SKM-1 (cell line): ENCODE measurements around the gene CCDC175.
A peak's percentile ranks its signal among the peaks of the same experiment; 100 is the strongest.

ENCODE experiments used
- DNase-seq: peaks from one replicate; lab custom pipeline; 2025; ENCODE audit not compliant: unreplicated experiment; lab: John Stamatoyannopoulos, UW

The CCDC175 gene

DNA sequence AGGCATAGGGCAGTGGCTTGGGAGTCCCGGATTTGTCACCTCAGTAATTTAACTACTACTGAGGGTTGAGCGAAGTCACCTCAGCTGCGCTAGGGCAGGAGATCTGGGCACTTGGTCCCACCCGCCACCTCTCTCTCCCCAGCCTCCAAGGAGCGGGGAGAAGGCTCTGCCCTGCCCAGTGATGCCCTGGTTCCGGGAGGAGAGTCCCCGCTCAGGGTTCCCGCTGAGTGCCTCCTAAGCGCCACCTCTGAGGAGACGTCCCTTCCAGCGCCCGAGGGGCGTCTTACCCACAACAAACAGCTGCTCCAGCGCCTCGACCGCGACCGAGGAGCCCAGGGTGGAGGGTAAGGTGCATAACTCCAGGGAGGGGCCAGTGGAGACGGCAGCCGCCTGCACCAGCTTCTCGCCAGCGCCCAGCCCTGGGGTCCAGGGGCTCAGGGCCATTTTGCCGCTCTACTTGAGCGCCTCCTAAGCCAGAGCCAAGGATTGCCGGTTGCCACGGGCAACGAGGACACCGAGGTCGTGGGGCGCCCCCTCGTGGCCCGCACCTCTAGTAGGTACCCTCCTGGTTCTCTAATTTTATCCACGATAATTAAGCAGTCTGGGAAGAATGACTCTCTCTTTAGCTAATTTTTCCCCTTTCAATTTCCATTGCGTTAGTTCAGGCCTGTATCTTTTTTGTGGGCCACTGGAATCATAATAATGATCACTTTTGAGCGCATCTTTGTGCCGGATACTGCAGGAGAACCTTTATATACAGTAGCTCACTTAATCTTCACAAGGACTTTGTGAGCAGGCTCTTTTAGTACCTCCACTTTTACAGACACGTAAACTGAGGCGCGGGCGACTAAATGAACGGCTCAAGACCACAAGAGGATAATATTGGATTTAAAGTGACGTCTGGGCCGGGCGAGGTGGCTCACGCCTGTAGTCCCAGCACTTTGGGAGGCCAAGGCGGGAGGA, at the start of gene CCDC175:
Gene CCDC175, minus strand, starts transcription at position 481 of the 963 bp plus-strand sequence. Its CDS starts 37 bp downstream, at position 444.
- DNase-seq = peak; percentile 3

DNA sequence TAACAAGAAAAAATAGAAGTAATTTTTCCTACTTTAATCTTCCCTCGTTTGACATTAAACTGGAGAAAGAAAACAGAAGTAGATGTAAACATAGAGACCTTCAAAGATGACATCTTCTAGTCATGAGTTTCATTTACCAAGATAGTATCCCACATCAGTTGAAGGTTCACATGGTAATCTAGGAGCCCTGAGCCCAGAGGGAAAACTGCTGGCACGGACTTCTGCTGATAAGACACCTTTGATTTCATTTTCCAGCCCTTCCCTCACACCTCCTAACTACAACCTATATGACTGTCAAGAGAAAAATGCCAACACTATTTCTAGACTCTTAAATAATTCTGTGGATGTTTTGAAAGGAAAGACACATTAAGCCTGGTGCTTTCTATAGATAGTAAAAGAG, 46.0 kb upstream of the CCDC175 start:
- DNase-seq = no peak

DNA sequence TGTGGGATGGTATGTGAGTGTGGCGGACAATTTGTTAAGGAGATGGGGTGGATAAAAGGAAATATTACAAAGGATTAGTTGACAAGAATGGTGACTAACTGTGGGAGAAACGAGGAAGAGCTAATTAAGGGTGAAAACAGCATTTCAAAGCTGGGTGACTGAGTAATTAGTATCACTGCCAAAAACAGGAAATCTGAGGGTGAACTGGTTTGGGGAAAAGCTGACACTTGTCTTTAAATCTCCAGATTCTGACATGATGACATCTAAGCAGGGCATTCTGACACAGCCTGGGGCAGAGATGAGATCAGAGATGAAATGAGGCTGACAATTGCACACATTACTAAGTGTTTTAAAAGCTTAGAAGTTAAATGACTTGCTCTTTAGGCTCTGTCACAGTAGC, 42.4 kb upstream of the CCDC175 start:
- no peak for DNase-seq

DNA sequence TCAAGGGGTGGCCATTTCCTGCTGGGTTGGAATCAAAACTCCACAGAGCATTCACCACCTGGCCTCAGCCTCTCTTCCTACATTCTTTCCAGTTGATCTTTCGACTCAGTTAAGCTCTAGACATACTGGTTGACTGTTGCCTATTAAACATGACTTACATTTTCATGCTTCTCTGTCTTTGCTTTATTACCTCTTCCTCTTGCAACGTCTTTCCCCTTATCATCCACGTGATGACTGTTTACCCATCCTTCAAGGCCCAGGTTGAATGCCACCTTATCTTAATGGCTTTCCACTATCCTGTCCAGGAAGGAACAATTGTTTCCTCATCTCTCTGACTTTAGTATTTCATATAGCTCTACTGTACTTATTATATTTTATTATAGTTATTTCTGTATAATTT, 24.4 kb upstream of the CCDC175 start:
- DNase-seq = no peak

DNA sequence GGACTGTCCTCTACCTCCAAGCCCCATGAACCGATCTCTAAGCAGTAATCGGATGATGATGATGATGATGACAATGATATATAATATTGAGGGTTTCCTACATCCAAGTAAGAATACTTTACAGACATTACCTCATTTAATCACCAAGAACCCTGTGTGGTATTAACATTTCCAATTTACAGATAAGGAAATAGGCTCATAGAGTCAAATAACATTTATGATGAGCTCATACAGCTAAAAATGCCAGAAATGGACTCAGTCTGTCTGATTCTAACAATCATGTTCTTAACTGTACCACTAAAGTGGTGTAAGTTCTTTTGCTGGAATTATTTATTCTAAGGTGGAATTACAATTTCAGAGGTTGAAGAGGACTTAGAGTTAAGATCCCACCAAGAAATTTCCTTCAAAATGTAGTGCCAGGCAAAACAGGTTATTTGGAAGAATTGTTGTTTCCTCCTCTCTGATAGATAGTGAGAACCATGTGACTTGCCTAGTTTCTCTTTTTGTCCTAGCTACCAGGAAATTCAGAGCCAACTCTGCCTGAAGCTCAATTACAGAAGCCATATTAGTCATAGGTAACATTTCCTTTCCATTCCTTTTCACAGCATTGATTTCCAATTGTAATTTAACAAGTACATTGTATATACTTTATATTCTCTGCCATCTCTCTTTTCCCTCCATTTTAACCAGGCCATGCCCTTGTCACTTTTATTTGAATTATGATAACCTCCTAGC, 23.8 kb upstream of the CCDC175 start:
- DNase-seq = no peak

DNA sequence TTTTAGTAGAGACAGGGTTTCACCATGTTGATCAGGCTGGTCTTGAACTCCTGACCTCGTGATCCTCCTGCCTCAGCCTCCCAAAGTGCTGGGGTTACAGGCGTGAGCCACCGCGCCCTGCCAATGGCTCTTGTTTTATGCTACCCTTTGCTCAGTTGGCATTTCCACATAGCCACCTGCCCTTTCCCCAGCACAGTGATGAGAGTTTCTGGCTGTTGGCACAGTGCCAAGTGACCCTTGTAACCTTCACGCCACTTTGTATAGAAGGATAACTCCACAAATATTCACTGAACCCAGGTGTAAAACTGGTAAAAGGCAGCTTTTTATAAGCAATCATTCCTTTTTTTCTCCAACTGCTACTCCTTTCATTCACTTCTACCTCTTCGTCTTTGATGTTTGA, 18.5 kb upstream of the CCDC175 start:
- DNase-seq = no peak

DNA sequence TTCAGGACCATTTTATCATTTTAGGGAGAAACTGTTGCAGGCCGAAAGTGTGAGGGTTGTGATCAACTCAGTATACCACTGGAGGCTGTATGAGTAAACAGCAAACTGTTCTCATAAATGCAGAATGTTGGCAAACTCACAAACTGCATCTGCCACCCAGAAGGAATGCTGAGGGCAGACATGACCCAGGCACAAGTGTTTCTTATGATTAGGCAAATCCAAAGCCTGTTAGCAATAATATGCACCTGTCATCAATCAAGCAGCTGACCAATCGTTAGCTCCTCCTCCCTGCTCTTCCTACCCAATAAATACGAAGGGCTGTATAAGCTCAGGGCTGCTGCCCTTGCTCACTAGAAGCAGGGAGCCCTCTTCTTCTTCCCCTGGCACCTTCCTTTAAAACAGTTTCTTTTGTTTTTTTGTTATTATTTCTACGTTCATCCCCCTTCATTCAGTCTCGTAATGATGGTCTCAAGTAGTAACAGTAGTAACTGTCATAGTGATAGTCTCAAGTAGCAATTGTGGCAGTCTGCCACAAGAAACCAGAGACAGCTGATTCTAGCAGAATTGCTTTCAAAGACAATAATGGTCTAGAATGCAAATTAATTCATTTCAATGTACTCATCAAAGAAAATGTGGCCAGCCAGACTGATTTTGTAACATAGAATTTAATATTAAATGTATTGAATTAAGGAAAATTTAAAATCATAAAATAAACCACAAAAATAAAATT, 15.2 kb upstream of the CCDC175 start:
- no peak for DNase-seq

DNA sequence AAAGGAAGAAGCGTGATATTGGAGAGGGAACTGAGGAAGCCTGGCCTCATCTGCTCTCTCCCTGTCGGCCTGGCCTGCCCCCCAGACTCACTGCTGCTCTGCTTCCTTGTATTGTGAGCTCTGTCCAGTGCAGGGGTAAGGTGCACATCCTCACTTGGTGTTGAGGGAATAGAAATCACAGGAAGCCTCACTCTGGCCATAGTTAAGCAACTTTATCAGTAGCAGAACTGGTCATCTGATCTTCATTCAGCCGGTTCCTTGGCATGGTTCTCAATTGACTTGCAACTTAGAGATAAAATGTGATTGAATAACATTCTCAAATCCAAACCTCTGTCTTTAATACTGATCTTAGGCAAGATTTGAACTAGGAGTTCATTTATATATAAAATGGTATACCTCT, 11.5 kb upstream of the CCDC175 start:
- DNase-seq = no peak

DNA sequence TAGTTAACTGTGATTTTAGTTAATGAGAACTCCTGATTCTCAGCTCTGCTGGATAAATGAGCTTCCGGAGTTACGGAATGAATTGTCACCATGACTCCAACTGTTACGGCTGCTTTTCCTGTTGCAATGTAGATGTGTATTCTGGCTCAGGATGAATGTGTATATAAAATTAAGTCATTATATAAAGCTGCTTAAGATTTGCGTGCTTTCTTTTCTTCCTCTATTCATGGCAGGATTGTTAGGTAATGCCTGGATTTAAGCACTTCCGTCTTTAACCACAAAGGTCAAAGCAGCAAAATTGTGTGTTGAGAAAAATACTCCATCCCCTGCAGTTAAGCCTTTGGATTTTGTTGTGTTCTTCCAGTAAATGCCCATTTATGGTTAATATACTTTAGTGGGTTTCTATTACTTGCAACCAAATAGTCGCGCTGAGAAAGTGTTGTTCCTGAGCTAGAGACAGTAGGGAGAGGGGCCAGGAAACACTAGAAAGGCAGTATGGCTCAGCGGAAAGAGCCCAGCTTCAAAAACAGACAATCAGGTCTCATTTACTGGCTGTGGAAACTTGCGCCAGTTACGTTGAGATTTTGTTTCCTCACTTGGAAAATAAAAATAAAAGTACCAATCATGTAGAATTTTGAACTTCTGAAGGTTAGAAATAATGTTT, 9.4 kb upstream of the CCDC175 start:
- DNase-seq = no peak

DNA sequence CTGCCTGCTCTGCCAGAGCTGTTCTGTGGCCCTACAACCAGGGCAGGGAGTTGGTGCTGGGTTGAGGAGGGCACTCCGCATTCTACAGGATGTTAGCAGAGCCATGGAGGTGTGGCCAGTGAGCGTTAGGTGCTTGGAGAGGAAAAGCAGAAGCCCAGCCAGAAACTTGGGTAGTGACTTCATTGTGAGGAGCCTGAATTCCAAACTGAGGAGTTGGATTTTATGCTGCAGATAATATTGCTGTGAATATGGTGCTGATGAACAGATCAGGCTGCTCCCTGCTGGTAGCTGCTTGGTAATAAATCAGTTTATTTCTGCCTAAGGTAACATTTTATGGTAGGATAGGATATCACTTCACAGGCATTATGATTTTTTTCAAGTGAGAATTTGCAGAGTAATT, 7.1 kb upstream of the CCDC175 start:
- no peak for DNase-seq

DNA sequence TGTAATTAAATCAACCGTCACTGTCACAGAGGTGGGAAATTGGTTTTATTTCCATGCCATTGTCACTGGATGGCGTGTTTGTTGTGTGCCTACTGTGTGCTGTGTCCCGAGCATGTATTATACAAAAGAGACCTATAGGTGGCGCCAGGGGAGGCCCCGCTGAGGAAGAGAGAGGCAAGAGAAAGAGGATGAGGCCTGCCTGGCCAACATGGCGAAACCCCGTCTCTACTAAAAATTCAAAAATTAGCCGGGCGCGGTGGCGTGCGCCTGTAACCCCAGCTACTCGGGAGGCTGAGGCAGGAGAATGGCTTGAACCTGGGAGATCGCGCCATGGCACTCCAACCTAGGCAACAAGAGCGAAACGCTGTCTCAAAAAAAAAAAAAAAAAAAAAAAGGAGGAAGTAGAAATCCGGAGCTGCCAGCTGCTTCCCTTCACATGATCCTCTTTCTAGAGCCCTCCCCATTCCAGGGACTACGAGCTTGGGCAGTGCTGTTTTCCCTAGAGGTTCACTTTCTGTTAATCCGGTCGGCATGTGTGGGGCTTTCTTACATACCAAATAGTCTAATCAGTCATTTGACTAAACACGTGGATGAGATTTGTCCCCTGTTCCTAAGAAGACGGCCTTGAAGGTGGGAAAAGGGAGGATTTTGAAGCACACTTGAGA, 6.4 kb upstream of the CCDC175 start:
- DNase-seq = no peak

DNA sequence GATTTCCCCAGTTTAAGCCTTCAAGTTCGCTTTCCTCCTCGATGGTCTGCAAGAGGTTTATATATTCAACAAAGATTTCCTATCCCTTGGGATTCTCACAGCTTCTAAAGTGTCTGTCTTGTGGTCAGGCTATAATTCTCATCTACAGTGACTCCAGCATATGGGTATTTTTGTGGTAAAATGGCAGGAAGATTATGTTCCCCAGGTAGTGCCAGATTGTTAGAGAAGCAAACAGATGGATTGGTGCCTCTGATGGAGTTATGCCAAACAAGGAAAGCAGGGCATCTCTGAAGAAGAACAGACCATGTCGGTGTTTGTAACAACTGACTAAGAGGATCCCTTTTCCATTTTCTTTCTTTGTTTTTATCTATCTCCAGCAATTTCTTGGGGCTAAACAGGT, 5.5 kb upstream of the CCDC175 start:
- DNase-seq = no peak

DNA sequence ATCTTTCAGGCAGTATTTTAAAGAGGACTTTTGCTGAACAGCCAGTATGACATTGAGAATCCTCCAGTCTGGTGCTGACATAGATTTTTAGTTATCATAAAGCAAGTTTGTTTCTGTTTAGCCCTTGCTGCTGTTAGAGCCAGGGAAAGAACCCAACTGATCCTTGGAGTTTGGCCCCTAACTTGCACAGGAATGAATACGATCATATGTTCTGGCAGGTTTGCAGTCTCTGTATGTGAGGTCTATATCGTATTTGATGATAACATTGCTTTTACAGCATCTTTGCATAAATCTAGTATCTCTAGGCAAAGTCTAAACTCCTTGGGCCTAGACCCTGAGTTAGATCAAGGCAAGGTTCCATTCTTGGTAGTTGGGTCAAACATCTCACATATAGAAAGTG, 4.3 kb upstream of the CCDC175 start:
- no peak for DNase-seq

DNA sequence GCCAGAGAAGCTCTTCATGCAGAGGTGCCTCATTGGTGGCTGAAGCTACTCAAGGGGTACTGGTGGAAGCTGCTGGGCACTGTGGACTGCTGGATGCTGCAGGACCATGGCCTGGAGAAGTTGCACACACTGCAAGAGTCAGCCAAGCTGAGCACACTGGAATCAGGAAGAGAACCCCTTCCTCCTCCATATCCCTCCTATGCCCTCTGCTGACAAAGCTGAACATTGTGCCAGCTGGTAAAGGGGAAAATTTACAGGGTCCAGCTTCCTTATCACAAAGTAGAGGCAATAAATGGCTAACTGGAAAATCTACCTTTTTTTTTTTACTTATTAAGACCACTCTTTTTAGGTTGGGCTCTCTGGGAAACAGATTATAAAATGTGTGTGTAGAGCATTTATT, 6.5 kb downstream of the CCDC175 start:
- no peak for DNase-seq

DNA sequence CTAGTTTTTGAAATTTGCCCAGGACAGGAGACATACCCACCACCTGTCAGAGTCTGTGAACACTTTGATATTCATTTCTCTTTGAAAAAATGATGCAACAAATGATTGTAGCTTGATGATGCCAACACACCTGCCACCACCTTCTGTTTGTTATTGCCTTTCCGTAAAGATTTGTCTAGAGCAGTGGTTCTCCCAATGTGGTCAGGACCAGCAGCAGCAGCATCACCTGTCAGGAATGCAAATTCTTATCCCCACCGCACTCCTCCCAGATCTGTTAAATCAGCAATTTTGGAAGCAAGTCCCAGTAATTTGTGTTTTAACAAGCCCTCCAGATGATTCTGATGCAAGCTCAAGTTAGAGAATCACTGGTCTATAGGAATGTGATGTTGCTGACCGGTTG, 9.9 kb downstream of the CCDC175 start:
- no peak for DNase-seq

DNA sequence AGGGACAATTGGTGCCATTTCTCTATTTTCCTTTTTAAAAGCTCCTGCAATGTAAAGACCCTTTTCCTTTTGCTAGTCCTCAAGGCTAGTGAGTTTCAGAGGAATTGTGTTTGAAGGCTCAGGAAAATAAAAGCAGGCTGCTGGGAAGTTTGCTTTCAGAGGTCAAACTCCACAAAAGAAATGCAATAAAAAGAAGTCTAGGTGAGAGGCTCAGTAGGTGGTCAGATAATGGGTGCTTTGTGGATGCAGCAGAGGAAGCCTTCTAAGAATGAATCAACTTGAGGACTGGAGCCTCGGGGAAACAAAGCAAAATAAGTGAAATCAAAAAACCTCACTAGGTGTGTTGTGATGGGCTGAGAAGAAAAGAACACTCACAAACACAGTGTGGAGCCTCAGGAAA, 10.3 kb downstream of the CCDC175 start:
- DNase-seq = no peak

DNA sequence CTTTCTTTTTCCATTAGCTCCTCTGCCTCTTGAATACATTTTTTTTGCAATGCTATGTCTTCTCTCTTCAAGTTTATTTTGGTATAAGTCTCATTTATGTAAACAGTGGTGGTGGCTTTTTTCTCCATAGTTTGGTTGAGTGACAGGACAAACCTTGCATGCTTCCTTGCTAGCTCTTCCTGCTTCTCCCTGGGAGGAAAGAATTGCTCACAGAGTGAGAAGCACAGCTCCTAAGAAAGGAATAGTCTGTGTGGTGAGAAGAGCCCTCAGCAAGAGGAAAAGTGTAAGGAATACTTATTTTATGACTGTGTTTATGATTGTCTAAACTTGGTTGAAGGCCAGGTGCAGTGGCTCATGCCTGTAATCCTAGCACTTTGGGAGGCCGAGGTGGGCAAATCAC, 11.5 kb downstream of the CCDC175 start:
- DNase-seq = no peak

DNA sequence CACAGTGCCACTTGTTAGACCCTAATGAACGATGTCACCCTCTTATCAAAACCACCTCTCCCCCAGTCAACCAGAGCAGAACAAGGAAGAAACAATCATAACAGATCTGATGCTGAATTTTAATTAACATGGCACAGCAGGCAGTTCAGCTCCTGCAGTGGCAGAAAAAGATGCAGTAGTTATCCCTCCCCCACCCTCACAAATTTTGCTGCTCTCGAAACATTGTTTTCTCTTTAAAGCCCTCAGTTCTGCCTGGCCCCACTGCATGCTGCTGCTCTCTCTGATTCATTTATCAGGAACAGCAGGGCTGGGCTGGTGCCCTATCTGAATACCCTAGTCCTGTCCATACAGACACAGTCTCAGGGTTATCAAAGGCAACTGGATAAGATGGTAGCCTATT, 12.2 kb downstream of the CCDC175 start:
- no peak for DNase-seq

DNA sequence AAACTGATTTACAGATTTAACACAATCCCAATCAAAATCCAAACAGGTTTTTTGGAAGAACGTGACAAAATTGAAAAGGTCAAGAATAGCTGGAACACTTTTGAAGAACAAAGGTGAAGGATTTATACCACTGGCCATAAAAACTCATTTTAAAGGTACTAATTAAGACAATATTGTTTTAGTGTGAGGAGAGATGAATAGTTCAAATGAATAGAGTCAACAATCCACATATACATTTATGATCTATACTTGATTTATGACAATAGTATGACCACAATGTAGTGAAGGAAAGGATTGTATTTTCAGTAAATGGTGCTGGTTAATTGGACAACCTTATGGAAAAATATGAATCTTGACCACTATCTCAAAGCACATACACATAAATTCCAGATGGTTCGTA, 29.3 kb downstream of the CCDC175 start:
- no peak for DNase-seq

DNA sequence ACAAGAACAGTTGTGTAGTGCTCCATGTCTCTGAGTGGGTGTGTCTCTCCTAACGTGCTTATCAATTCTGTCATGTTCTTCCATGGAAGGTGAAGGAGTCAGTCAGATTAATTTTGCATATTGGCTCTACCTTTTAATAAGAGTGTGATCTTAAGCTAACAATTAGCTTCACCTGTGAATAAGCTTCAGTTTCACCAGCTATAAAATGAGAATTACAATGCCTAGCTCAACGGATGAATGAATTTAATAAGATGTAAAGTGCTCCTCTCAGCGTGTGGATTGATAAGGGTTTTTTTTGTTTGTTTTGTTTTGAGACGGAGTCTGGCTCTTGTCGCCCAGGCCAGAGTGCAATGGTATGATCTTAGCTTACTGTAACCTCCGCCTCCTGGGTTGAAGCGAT, 32.7 kb downstream of the CCDC175 start:
- DNase-seq = no peak

DNA sequence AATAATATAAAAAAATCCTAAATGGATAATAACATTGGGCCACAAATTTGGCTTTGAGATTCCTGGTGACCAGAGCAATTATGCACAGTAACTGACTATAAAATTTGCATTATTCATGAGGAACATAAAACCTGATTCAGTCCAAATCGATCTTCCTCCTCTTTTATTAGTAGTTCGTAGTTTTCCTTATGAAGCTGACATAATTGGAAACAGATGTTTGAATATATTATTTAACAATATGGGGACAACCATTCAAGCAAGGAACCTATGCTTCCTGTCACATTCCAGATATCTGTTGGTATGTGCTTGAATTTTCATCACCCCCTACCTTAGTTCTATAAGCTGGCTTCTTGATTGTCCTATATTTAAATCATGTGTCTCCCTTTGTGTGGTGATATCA, 34.9 kb downstream of the CCDC175 start:
- no peak for DNase-seq
